IPS DF 6.9 (cell line): ENCODE measurements around the gene PKP3.
"Not testable (repeated sequence)": the region's sequence is repeated elsewhere in the genome, so short reads cannot be mapped to it uniquely, and the experiment has no call there.

ENCODE experiments used
- DNase-seq: peaks from one replicate; pipeline ENCODE4 v3.0.0-alpha.2; 2013; ENCODE audit warnings: low read depth, low spot score
- H3K27ac ChIP-seq: one replicate; pipeline ENCODE4 v1.5.1; 2013; ENCODE audit warnings: low read length, control low read depth
- H3K27me3 ChIP-seq: 2 replicates; pipeline ENCODE4 v1.6.1; 2013; ENCODE audit warnings: mild to moderate bottlenecking, low read length; ENCODE audit not compliant: control insufficient read depth, insufficient read depth
- H3K36me3 ChIP-seq: 2 replicates; pipeline ENCODE4 v1.6.1; 2013; ENCODE audit warnings: low read length; ENCODE audit not compliant: control insufficient read depth, insufficient read depth
- H3K4me1 ChIP-seq: 2 replicates; pipeline ENCODE4 v1.6.1; 2013; ENCODE audit warnings: low read length; ENCODE audit not compliant: control insufficient read depth, insufficient read depth
- H3K4me3 ChIP-seq: 2 replicates; pipeline ENCODE4 v1.5.1; 2013; ENCODE audit warnings: mild to moderate bottlenecking, low read length
- H3K9me3 ChIP-seq: 2 replicates; pipeline ENCODE4 v1.6.1; 2013; ENCODE audit warnings: low read length, inconsistent platforms; ENCODE audit not compliant: control insufficient read depth, insufficient read depth
- WGBS: extraction: QIAGEN DNeasy Blood & Tissue Kit; methylation state at CpG from one replicate; pipeline ENCODE4 v1.1.7; 2013; ENCODE audit warnings: mixed read lengths, missing lambda C conversion rate; ENCODE audit not compliant: insufficient read length, insufficient coverage; 5-methylcytosine and 5-hydroxymethylcytosine counted together

Gene PKP3

GRCh38 chr11:406796-407650 lies 13.0 kb downstream of the PKP3 start:
- WGBS, result no CpG with 5 or more reads among the region's 91 CpGs
- Histone ChIP-seq H3K27ac (no peak overlapping the region), H3K9me3 (no peaks in the 10 kb centered on the region), H3K36me3 (peaks cover 13% of the 10 kb centered on the region; the same call in 1 of the 2 replicates), H3K4me1 (peaks cover 4% of the 10 kb centered on the region), H3K4me3 (peak overlapping the region; percentile 32; the same call in 1 of the 2 replicates), H3K27me3 (no peaks in the 10 kb centered on the region)
- DNase-seq, result no peak

DNA sequence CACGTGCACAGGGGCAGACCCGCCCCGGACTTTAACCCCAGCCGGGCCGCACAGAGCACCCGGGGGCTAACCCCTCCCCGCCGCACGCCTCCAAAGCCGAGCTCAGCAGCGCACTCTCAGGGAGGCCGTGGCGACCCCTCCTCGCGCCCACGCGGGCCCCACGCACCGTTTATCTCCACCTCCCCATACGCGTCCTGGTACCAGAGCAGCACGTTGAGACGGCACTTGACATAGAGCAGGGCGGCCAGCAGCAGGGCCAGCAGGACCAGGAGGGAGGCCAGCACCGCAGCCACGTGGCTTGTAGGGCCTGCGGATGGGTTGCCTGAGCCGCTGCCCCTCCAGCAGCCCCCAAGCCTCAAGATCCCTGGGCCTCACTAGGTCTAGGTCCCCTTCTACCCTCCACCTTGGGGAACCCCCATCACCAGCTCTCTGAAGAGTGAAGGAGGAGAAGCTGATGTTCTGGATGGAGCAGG lies 13.7 kb downstream of the PKP3 start:
- Histone ChIP-seq H3K27ac (no peak overlapping the region), H3K9me3 (no peaks in the 10 kb centered on the region), H3K4me3 (no peak overlapping the region), H3K4me1 (peaks cover 4% of the 10 kb centered on the region), H3K36me3 (peaks cover 13% of the 10 kb centered on the region; the same call in 1 of the 2 replicates), H3K27me3 (no peaks in the 10 kb centered on the region)
- DNase-seq, result no peak
- WGBS, result no CpG with 5 or more reads among the region's 28 CpGs

DNA sequence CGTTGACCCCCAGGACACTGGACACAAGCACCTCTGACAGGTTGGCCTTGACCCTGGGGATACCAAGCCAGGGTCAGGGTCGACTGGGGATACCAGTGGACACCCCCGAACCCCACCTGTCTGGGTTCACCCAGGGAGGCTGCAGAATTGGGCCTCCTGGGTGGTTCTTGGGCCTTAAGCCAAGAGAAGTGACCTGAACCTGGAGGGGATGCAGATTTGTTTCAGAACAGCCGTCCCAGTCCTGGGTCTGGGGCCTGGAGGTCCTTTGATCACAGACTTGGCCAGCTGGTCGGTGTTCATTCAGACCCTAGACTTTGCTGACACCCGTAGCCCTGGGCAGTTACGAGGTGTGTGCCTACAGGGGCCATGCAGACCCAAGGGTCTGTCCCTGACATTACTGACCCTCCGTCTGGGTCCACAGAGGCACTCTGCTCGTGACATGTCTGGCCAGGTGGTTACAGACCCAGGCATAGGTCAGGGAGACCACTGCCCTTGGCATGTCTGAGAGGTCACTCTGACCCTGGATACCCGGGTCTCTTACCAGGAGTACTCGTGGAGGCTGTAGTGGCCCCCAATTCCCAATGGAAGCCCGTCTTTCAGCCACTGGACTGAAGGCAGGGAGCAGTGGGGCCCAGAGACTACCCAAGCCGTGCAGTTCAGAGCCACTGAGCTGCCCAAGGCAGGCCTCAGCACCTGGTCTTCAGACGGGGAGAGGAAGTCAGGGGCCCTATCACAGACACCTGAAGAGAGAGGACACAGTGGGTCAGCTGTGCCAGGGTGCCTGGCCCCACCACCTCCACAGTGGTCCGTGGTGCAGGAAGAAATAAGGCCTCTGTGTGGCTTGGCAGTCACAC lies 14.4 kb downstream of the PKP3 start:
- no CpG with 5 or more reads among the region's 15 CpGs for WGBS
- H3K36me3 ChIP-seq, result peaks cover 13% of the 10 kb centered on the region; the same call in 1 of the 2 replicates
- no peaks in the 10 kb centered on the region for H3K27me3 ChIP-seq
- DNase-seq, result no peak
- no peaks in the 10 kb centered on the region for H3K9me3 ChIP-seq
- H3K4me1 ChIP-seq, result peaks cover 4% of the 10 kb centered on the region
- no peak overlapping the region for H3K27ac ChIP-seq
- no peak overlapping the region for H3K4me3 ChIP-seq

DNA sequence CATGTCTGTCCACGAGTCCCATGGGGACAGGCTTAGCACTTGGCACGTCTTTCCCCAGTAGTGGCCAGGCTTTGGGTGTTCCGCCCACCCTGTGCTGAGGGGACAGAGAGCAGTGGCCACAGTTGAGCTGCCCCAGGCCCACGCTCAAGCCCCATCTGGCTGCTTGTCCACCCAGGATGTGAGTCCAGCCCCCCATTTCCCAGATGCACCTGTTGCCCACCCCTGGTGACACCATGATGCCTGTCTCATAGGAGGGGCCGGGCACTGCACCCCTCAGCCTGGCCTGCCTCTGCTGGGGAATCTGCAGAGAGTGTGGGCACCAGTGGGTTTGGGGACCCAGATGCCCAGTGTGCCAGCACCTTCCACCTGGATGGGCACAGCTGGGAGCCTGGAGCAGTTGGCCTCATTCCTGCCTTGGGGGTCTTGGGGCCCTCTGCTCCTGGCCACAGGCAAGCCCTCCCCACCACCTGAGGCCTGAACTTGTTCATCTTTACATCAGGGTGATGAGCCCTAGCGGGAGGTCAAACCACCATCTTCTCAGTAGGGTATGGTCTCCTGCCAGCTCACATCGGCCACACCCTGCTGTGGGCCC lies 15.1 kb downstream of the PKP3 start:
- no peaks in the 10 kb centered on the region for H3K27me3 ChIP-seq
- DNase-seq, result no peak

GRCh38 chr11:409600-410483 lies 15.8 kb downstream of the PKP3 start:
- Histone ChIP-seq H3K27me3 (no peaks in the 10 kb centered on the region), H3K4me3 (no peak overlapping the region), H3K4me1 (peaks cover 9% of the 10 kb centered on the region), H3K9me3 (no peaks in the 10 kb centered on the region), H3K27ac (no peak overlapping the region), H3K36me3 (peaks cover 5% of the 10 kb centered on the region; the same call in 1 of the 2 replicates)
- no CpG with 5 or more reads among the region's 18 CpGs for WGBS
- DNase-seq, result no peak

More for the DNA sequence above, 15.1 kb downstream of the PKP3 start:
- Histone ChIP-seq H3K27ac (no peak overlapping the region), H3K9me3 (no peaks in the 10 kb centered on the region), H3K4me1 (peaks cover 4% of the 10 kb centered on the region), H3K36me3 (peaks cover 9% of the 10 kb centered on the region; the same call in 1 of the 2 replicates), H3K4me3 (no peak overlapping the region)
- WGBS, result no CpG with 5 or more reads among the region's 7 CpGs

DNA sequence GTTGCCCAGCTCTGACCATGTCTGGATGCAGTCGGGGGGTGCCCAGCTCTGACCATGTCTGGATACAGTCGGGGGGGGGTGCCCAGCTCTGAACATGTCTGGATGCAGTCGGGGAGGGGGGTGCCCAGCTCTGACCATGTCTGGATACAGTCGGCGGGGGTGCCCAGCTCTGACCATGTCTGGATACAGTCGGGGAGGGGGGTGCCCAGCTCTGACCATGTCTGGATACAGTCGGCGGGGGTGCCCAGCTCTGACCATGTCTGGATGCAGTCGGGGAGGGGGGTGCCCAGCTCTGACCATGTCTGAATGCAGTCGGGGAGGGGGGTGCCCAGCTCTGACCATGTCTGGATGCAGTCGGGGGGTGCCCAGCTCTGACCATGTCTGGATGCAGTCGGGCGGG lies 16.7 kb downstream of the PKP3 start:
- H3K4me3 ChIP-seq, H3K27ac ChIP-seq, DNase-seq, H3K27me3 ChIP-seq, H3K9me3 ChIP-seq, H3K36me3 ChIP-seq: not testable (repeated sequence)
- no CpG with 5 or more reads among the region's 13 CpGs for WGBS
- H3K4me1 ChIP-seq, result peaks cover 12% of the 10 kb centered on the region

- not testable (repeated sequence) for H3K27me3 ChIP-seq, H3K4me3 ChIP-seq, DNase-seq, H3K27ac ChIP-seq, H3K9me3 ChIP-seq, H3K36me3 ChIP-seq
- peaks cover 17% of the 10 kb centered on the region for H3K4me1 ChIP-seq
- no CpG with 5 or more reads among the region's 11 CpGs for WGBS
Observed at GRCh38 chr11:411520-411919, 17.5 kb downstream of the PKP3 start.

- H3K4me1 ChIP-seq, result peaks cover 14% of the 10 kb centered on the region
- no peak for DNase-seq
- no peaks in the 10 kb centered on the region for H3K27me3 ChIP-seq
- peaks cover 1% of the 10 kb centered on the region; the same call in 1 of the 2 replicates for H3K36me3 ChIP-seq
- no CpG with 5 or more reads among the region's 15 CpGs for WGBS
- no peaks in the 10 kb centered on the region for H3K9me3 ChIP-seq
- H3K4me3 ChIP-seq, result no peak overlapping the region
- H3K27ac ChIP-seq, result no peak overlapping the region
Observed at GRCh38 chr11:412641-413119, 18.7 kb downstream of the PKP3 start.

- WGBS, result no CpG with 5 or more reads among the region's 14 CpGs
Observed at GRCh38 chr11:413120-414081, 19.4 kb downstream of the PKP3 start.

More at GRCh38 chr11:413120-414081, 19.4 kb downstream of the PKP3 start:
- no peaks in the 10 kb centered on the region for H3K9me3 ChIP-seq
- H3K4me3 ChIP-seq, result no peak overlapping the region
- H3K27ac ChIP-seq, result no peak overlapping the region
- peaks cover 13% of the 10 kb centered on the region for H3K4me1 ChIP-seq
- no peaks in the 10 kb centered on the region for H3K36me3 ChIP-seq
- H3K27me3 ChIP-seq, result no peaks in the 10 kb centered on the region
- no peak for DNase-seq
